CD4-positive, alpha-beta T cell treated with Interferon gamma for 1 hour (primary cell): ENCODE measurements around the gene E2F2.
A peak's percentile ranks its signal among the peaks of the same experiment; 100 is the strongest.

Experiments
- DNase-seq: peaks from one replicate; pipeline ENCODE4 v3.0.0-alpha.2; 2020

The E2F2 gene, protein sequence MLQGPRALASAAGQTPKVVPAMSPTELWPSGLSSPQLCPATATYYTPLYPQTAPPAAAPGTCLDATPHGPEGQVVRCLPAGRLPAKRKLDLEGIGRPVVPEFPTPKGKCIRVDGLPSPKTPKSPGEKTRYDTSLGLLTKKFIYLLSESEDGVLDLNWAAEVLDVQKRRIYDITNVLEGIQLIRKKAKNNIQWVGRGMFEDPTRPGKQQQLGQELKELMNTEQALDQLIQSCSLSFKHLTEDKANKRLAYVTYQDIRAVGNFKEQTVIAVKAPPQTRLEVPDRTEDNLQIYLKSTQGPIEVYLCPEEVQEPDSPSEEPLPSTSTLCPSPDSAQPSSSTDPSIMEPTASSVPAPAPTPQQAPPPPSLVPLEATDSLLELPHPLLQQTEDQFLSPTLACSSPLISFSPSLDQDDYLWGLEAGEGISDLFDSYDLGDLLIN

GRCh38 chr1:23530747-23531561, at the start of gene E2F2:
TSS of gene E2F2 (minus strand) at chr1:23531233. CDS start at chr1:23530793, 440 bp downstream.
- DNase-seq, result peak; percentile 86

- no peak for DNase-seq
Measured at GRCh38 chr1:23578997-23579363, 47.9 kb upstream of the E2F2 start.

- no peak for DNase-seq
Measured at GRCh38 chr1:23578311-23578996, 47.4 kb upstream of the E2F2 start.

DNA sequence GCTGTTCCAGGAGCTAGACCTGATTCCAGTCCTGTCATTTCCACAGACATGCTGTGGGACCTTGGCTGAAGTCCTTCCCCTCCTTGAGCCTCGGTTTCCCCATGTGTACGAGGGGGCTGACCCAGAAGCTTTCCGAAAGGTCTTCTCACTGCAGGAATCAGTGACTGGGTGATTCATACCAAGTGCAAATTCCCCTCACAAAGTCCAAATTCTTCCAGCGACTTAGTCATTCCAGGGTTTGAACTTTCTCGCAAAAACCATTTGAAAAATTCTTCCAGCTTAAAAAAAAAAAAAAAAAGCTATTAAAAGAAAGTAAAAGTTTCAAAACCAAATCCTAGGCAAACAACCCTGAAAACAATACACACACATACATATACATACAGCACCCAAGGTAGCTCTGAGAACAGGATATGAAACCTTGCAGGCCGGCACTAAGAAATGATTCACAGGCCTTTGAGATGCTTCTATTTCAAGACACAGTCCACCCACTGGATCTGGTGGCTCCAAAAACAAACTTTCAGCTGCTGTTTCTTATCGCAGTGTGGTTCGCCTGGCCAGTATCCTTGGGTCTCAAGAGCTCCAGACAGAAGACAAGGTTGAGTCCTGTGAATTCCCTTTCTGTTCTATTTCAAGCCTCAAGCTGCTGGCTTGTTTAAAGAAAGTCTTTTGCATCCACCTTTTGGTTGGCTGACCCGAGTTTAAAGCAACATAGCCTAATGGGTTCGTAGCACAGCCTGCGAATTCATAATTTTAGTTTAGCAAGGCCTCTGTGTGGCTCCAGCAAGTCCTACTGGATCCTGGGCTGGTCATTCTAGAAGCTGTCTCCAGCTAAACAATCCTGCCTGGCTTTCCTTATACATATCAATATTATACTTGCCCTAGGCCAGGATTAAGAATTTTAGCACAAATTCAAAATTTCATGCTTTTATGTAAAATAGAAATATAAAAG, 46.3 kb upstream of the E2F2 start:
- peak; percentile 32 for DNase-seq

- DNase-seq, result no peak
Measured at GRCh38 chr1:23576338-23577055, 45.5 kb upstream of the E2F2 start.

GRCh38 chr1:23575226-23575810, 44.3 kb upstream of the E2F2 start:
- no peak for DNase-seq

GRCh38 chr1:23574265-23574754, 43.3 kb upstream of the E2F2 start:
- DNase-seq, result no peak

- DNase-seq, result no peak
Measured at GRCh38 chr1:23573574-23574182, 42.6 kb upstream of the E2F2 start.

DNA sequence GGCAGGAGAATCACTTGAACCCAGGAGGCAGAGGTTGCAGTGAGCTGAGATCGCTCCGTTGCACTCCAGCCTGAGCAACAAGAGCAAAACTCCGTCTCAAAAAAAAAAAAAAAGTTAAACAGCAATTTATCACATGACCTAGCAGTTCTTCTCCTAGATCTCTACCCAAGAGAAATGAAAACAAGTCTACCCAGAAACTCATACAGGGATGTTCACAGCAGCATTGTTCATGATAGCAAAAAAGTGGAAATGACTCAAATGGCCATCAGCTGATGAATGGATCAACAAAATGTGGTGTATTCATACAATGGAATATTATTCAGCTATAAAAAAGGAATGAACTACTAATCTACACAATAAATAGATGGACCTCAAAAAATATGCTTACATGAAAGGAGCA, 40.4 kb upstream of the E2F2 start:
- no peak for DNase-seq

- DNase-seq, result no peak
Measured at GRCh38 chr1:23570001-23570691, 39.1 kb upstream of the E2F2 start.

DNA sequence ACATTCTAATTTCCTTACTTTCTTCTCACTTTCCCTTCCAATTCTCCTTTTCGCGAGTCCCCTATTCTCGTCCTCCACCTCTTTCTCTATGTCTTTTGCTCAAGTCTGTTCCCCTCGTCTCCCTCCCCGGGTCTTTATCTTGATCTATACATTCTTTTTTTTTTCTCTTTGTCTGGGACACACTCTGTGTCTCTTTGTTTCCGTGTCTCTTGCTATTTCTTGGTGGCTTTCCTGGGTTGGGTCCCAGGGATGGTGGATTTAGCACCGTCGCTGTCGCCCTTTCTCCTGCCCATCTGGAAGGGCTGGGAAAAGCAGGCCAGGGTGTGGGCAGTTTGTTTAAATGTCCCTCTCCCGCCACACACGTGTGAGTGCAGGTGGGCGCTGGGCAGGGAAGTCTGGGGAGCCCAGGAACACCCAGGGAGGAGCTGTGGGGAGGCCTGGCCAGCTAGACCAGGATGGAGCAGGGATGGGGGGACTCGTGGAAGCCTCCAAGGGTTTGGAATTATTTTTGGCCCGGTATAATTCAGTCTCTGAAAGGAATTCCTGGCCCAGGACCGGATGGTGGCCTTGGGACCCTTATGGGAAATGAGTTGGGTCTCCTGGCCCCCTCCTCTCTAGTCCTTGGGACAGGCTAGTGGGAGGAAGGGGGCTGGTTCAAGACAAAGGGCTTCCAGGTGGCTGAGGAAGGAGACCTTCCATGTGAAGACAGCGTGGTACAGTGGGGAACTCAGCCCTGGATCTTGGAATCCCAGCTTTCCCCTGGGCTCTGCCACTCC, 37.8 kb upstream of the E2F2 start:
- no peak for DNase-seq

GRCh38 chr1:23567996-23568607, 37.1 kb upstream of the E2F2 start:
- no peak for DNase-seq

DNA sequence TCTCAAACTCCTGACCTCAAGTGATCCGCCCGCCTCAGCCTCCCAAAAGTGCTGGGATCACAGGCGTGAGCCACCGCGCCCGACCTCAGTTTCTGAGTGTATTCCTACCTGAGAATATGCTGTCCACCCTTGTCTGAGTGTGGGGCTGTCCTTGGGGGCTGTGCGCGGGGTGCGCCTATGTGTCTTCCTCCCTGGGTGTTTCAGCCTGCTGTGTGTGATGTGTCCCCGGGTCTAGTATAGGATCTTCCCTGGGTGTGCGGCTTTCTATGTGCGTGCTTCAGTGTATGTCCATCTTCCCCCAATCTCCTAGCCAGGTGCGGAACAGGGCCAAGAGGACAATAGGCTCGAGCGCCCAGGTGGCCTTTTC, 36.6 kb upstream of the E2F2 start:
- no peak for DNase-seq

GRCh38 chr1:23566304-23566703, 35.3 kb upstream of the E2F2 start:
- DNase-seq, result no peak

GRCh38 chr1:23565776-23566175, 34.7 kb upstream of the E2F2 start:
- no peak for DNase-seq

- DNase-seq, result no peak
Measured at GRCh38 chr1:23564529-23565122, 33.6 kb upstream of the E2F2 start.

GRCh38 chr1:23563755-23564374, 32.8 kb upstream of the E2F2 start:
- no peak for DNase-seq

DNA sequence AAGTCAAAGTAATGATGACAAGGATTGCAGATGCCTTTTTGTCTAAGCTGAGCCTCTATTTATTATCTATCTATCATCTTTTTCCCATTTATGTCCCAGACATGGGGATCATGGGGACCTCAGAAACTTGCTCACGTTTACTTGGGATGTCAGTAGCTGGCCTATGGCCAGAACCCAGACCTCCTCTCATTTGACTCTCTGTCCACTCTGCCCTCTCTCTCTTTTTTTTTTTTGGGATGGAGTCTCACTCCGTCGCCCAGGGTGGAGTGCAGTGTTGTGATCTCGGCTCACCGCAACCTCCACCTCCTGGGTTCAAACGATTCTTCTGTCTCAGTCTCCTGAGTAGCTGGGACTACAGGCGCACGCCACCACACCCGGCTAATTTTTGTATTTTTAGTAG, 32.0 kb upstream of the E2F2 start:
- DNase-seq, result no peak
